HepG2 (cell line): ENCODE results near the gene SLC24A4. TPM values are rescaled to one million over a fixed set of nuclear protein-coding genes. Genes with fewer than 3 reads are reported as not detected.

Experiments
- ATAC-seq: fragments of 200-7000 bp; cut with Tn5 transposase; 3 replicates; pipeline ENCODE4 v1.9.1; 2020; ENCODE audit warnings: mild to moderate bottlenecking, moderate library complexity
- BruUV-seq: library from RNA; stranded (reverse); fragments of 400-500 nt; replicated peaks from 2 replicates; lab custom pipeline; 2021; lab: Mats Ljungman, UMichigan
- CTCF ChIA-PET: fragments of 300-600 bp; formaldehyde crosslinking; extraction: SDS; loops from one replicate; lab custom pipeline; 2021; ENCODE audit warnings: low total read pairs, inconsistent platforms, low intra/inter-chr PET ratio; lab: Yijun Ruan, JAX
- POLR2A ChIA-PET: fragments of 350-600 bp; sonication (Branson Sonifier 250); formaldehyde crosslinking; loops from one replicate; lab custom pipeline; 2020; ENCODE audit warnings: antibody characterized with exemption, inconsistent platforms; lab: Yijun Ruan, JAX
- DNase-seq: peaks from one replicate; pipeline ENCODE4 v3.0.0-alpha.2; 2015; ENCODE audit warnings: low spot score
- FAIRE-seq: peaks from 3 replicates; lab custom pipeline; 2011; peaks lifted over from hg19 to GRCh38; lab: Jason Lieb, UNC
- H2AFZ ChIP-seq: one replicate; pipeline ENCODE4 v1.6.1; 2011; ENCODE audit warnings: low read length, inconsistent platforms
- H3K27ac ChIP-seq: fragments of 300-600 bp; 3 replicates; pipeline ENCODE4 v1.8.0; 2011; ENCODE audit warnings: mixed run types, mild to moderate bottlenecking, mixed read lengths, low read length, inconsistent platforms; ENCODE audit not compliant: insufficient read depth; ENCODE audit errors: extremely low read length
- H3K27me3 ChIP-seq, 2 experiments: fragments of 200-600 bp in 1 of 2; 2 replicates in 1 of 2; 3 replicates in 1 of 2; pipeline versions ENCODE4 v1.6.0 to v1.8.0; 2011; ENCODE audit warnings: low read length in 2 of 2, mild to moderate bottlenecking in 2 of 2, moderate library complexity in 2 of 2, inconsistent platforms in 1 of 2; ENCODE audit not compliant: insufficient read depth in 2 of 2, control insufficient read depth in 1 of 2
- H3K36me3 ChIP-seq, 2 experiments: fragments of 200-600 bp in 1 of 2; replicated peaks in 1 of 2; 2 replicates in 1 of 2; 3 replicates in 1 of 2; pipeline versions ENCODE4 v1.5.1 to v1.8.0; 2011; ENCODE audit warnings: low read length in 2 of 2, inconsistent platforms in 1 of 2; ENCODE audit not compliant: insufficient read depth in 2 of 2, control insufficient read depth in 1 of 2
- H3K4me1 ChIP-seq: 2 replicates; pipeline ENCODE4 v1.5.1; 2012; ENCODE audit warnings: low read length, inconsistent platforms; ENCODE audit not compliant: insufficient read depth
- H3K4me2 ChIP-seq: 2 replicates; pipeline ENCODE4 v1.6.0; 2011; ENCODE audit warnings: low read depth, low read length, inconsistent platforms
- H3K4me3 ChIP-seq, 3 experiments: fragments of 200-600 bp in 1 of 3; sonication (generic), shearing (Covaris generic) in 1 of 3; replicated peaks in 1 of 3; 2 replicates each; pipeline ENCODE4 v1.5.1; 2011 to 2016; ENCODE audit warnings: low read length in 3 of 3, inconsistent platforms in 2 of 3, low read depth in 2 of 3, mild to moderate bottlenecking in 2 of 3, control low read depth in 1 of 3, mixed read lengths in 1 of 3; ENCODE audit not compliant: insufficient read depth in 1 of 3
- H3K79me2 ChIP-seq: one replicate; pipeline ENCODE4 v1.6.1; 2011; ENCODE audit warnings: low read length, inconsistent platforms; ENCODE audit not compliant: insufficient read depth
- H3K9ac ChIP-seq: 2 replicates; pipeline ENCODE4 v1.6.0; 2011; ENCODE audit warnings: mild to moderate bottlenecking, low read depth, low read length, inconsistent platforms; ENCODE audit not compliant: insufficient read depth
- H3K9me3 ChIP-seq: 2 replicates; pipeline ENCODE4 v1.5.1; 2012; ENCODE audit warnings: mild to moderate bottlenecking, low read length
- H4K20me1 ChIP-seq: 2 replicates; pipeline ENCODE4 v1.6.0; 2011; ENCODE audit warnings: inconsistent platforms, mild to moderate bottlenecking, low read length, moderate library complexity; ENCODE audit not compliant: insufficient read depth
- ATM ChIP-seq: fragments of 450-650 bp; IDR thresholded peaks from 2 replicates; pipeline ENCODE4 v1.7.1; 2017; ENCODE audit warnings: mild to moderate bottlenecking, borderline replicate concordance
- ATRX ChIP-seq: sonication (generic); formaldehyde crosslinking; IDR thresholded peaks from 2 replicates; pipeline ENCODE4 v1.4.0; 2020; ENCODE audit warnings: missing genetic modification reagents, borderline replicate concordance
- GATA4 ChIP-seq: sonication (generic); IDR thresholded peaks from 2 replicates; pipeline ENCODE4 v1.6.1; 2016; ENCODE audit warnings: antibody characterized with exemption, low read depth, borderline replicate concordance
- MED8 ChIP-seq: sonication (generic); formaldehyde crosslinking; IDR thresholded peaks from 2 replicates; pipeline ENCODE4 v1.8.1; 2023; ENCODE audit warnings: mild to moderate bottlenecking, missing genetic modification reagents; ENCODE audit not compliant: insufficient replicate concordance
- SMYD3 ChIP-seq: sonication (generic); formaldehyde crosslinking; IDR thresholded peaks from 2 replicates; pipeline ENCODE4 v1.8.1; 2023; ENCODE audit warnings: mild to moderate bottlenecking, missing genetic modification reagents
- SP140L ChIP-seq: sonication (generic); formaldehyde crosslinking; IDR thresholded peaks from 2 replicates; pipeline ENCODE4 v1.4.0; 2020; ENCODE audit warnings: missing genetic modification reagents, borderline replicate concordance
- ZBTB10 ChIP-seq: sonication (generic); formaldehyde crosslinking; IDR thresholded peaks from 2 replicates; pipeline ENCODE4 v1.4.0; 2020; ENCODE audit warnings: missing genetic modification reagents, borderline replicate concordance
- ZFP91 ChIP-seq: sonication (generic); formaldehyde crosslinking; IDR thresholded peaks from 2 replicates; pipeline ENCODE4 v1.9.0; 2022; ENCODE audit warnings: missing genetic modification reagents, mild to moderate bottlenecking, borderline replicate concordance
- ZNF264 ChIP-seq: sonication (generic); formaldehyde crosslinking; IDR thresholded peaks from 2 replicates; pipeline ENCODE4 v1.4.0; 2020; ENCODE audit warnings: missing genetic modification reagents
- ZNF362 ChIP-seq: sonication (generic); formaldehyde crosslinking; IDR thresholded peaks from 2 replicates; pipeline ENCODE4 v1.4.0; 2020; ENCODE audit warnings: missing genetic modification reagents, mild to moderate bottlenecking, borderline replicate concordance
- ZNF367 ChIP-seq: sonication (generic); formaldehyde crosslinking; IDR thresholded peaks from 2 replicates; pipeline ENCODE4 v1.4.0; 2020; ENCODE audit warnings: missing genetic modification reagents, borderline replicate concordance
- ZNF496 ChIP-seq: sonication (generic); formaldehyde crosslinking; IDR thresholded peaks from 2 replicates; pipeline ENCODE4 v1.8.1; 2023; ENCODE audit warnings: mild to moderate bottlenecking, moderate library complexity, missing genetic modification reagents; ENCODE audit not compliant: insufficient replicate concordance
- WGBS: methylation state at CpG from one replicate; pipeline ENCODE4 v1.1.6; 2017; ENCODE audit warnings: low lambda C conversion rate; 5-methylcytosine and 5-hydroxymethylcytosine counted together
- in situ Hi-C: cut with HindIII; loops from 2 replicates; pipeline ENCODE4 v1.10.0; 2017; ENCODE audit warnings: low pct_unique_long_range_greater_than_20kb; ENCODE audit not compliant: extremely low pct_ligation_motif_present
- intact Hi-C: fragments of 100-400 bp; cut with micrococcal nuclease; formaldehyde crosslinking; loops from one replicate; pipeline ENCODE4 v1.10.0; 2022; ENCODE audit not compliant: unreplicated experiment
- polyA plus RNA-seq, 8 experiments: library from polyadenylated mRNA; depleted of rRNA in 3 of 8; stranded (reverse) in 7 of 8; unstranded in 1 of 8; fragments of >200 nt; fragmentation: Illumina TruSeq in 4 of 8; extraction: Trizol in 4 of 8; gene quantifications; 2 replicates each; pipeline versions ENCODE4 v1.2.1 to v1.2.3, GENCODE V29; 2011 to 2016; ENCODE audit warnings: low read depth in 4 of 8, missing spikeins in 1 of 8, mixed read lengths in 1 of 8; ENCODE audit not compliant: insufficient read depth in 1 of 8
- total RNA-seq, 5 experiments: library from RNA; depleted of rRNA; stranded (reverse); fragments of >200 nt; fragmentation: Illumina TruSeq; extraction: Trizol; gene quantifications; 2 replicates each; pipeline ENCODE4 v1.2.3, GENCODE V29; 2016; ENCODE audit warnings: low read depth in 1 of 5

Gene SLC24A4
- total and polyA plus RNA-seq, 2 of the 13 experiments (the other 11 are each of a cell fraction or from before 2014, with no cell fraction given), result not detected

GRCh38 chr14:92464716-92465115 is 141.8 kb downstream of the SLC24A4 start (continued):
- TF ChIP-seq ATM (no peak), GATA4 (no peak)

GRCh38 chr14:92465353-92466055 is 142.5 kb downstream of the SLC24A4 start:
- no peak overlapping the region for H3K9ac ChIP-seq
- peaks cover 0 to 22% of the 10 kb centered on the region in 2 experiments; a peak in 4 of 5 replicates for H3K27me3 ChIP-seq
- no peak overlapping the region for H3K4me3 ChIP-seq
- H3K36me3 ChIP-seq, result no peaks in the 10 kb centered on the region
- no peak overlapping the region for H2AFZ ChIP-seq
- no peaks in the 10 kb centered on the region for H3K4me1 ChIP-seq
- H3K4me2 ChIP-seq, result no peak overlapping the region
- ATAC-seq (no peak), FAIRE-seq (no peak), DNase-seq (no peak)
- H3K79me2 ChIP-seq, result no peaks in the 10 kb centered on the region
- H3K27ac ChIP-seq, result no peak overlapping the region
- ChIA-PET CTCF (no interaction called here), POLR2A (no interaction called here)
- TF ChIP-seq ZNF496 (CRISPR knock-in tag), result no peak
- TF ChIP-seq ZNF367 (CRISPR knock-in tag), result no peak
- TF ChIP-seq ZNF362 (CRISPR knock-in tag), result no peak
- TF ChIP-seq SP140L, result no peak
- TF ChIP-seq MED8, result no peak
- TF ChIP-seq ZNF264, result no peak
- TF ChIP-seq ATRX (CRISPR knock-in tag), result no peak
- no peak for TF ChIP-seq SMYD3
- TF ChIP-seq ZBTB10 (CRISPR knock-in tag), result no peak
- TF ChIP-seq ZFP91 (CRISPR knock-in tag), result no peak
- 68% methylated on average over 4 of the region's 13 CpGs for WGBS
- H3K9me3 ChIP-seq, result no peaks in the 10 kb centered on the region
- in situ Hi-C loops, result no loop called here
- H4K20me1 ChIP-seq, result no peaks in the 10 kb centered on the region
- no TSS peak for BruUV-seq
- intact Hi-C loops, result no loop called here
